ENCODE measurements around the gene WAC.

The WAC gene

DNA sequence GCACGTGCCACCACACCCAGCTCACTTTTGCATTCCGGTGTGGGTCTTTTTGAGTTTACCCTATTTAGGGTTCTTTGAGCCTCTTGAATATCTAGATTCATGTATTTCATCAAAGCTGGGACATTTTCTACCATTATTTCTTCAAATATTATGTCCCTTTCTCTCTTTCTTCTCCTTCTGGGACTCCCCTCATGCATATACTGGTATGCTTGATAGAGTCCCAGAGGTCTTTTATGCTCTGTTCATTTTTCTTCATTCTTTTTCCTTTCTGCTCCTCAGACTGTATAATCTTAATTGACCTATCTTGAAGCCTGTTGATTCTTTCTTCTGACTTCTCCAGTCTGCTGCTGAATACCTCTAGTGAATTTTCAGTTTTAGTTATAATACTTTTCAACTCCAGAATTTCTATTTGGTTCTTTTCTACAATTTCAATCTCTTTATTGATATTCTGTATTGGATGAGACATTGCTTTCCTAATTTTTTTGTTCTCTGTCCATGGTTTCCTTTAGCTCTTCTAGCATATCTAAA, 9.1 kb upstream of the WAC start:
- ChIA-PET CTCF (no interaction called here), POLR2A (no interaction called here)
- TF ChIP-seq ELF4 (IDR thresholded peaks at IDR 0.05), result no peak
- no peak for TF ChIP-seq ZNF384 (IDR thresholded peaks at IDR 0.05)
- no peak for TF ChIP-seq FOXA1 (IDR thresholded peaks at IDR 0.05)
- no peak for TF ChIP-seq CTBP1 (IDR thresholded peaks at IDR 0.05; ENCODE audit: borderline replicate concordance)
- no peak for TF ChIP-seq HDGF (IDR thresholded peaks at IDR 0.05; ENCODE audit: borderline replicate concordance)
- TF ChIP-seq FOXK2 (IDR thresholded peaks at IDR 0.05), result no peak
- no peak for TF ChIP-seq SUZ12 (IDR thresholded peaks at IDR 0.05)
- no peak for TF ChIP-seq TARDBP (IDR thresholded peaks at IDR 0.05)
- no peak for TF ChIP-seq NFRKB (IDR thresholded peaks at IDR 0.05)
- TF ChIP-seq ARNT (IDR thresholded peaks at IDR 0.05), result no peak
- TF ChIP-seq LEF1 (IDR thresholded peaks at IDR 0.05; ENCODE audit: borderline replicate concordance), result no peak
- TF ChIP-seq SP1 (IDR thresholded peaks at IDR 0.05), result no peak
- no peak for TF ChIP-seq L3MBTL2 (conservative IDR thresholded peaks at IDR 0.05)
- TF ChIP-seq, protein P1, sequence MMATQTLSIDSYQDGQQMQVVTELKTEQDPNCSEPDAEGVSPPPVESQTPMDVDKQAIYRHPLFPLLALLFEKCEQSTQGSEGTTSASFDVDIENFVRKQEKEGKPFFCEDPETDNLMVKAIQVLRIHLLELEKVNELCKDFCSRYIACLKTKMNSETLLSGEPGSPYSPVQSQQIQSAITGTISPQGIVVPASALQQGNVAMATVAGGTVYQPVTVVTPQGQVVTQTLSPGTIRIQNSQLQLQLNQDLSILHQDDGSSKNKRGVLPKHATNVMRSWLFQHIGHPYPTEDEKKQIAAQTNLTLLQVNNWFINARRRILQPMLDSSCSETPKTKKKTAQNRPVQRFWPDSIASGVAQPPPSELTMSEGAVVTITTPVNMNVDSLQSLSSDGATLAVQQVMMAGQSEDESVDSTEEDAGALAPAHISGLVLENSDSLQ (IDR thresholded peaks at IDR 0.05), result no peak
- TF ChIP-seq BHLHE40 (IDR thresholded peaks at IDR 0.05; ENCODE audit: borderline replicate concordance), result no peak
- TF ChIP-seq FOXM1 (IDR thresholded peaks at IDR 0.05; ENCODE audit: borderline replicate concordance), result no peak
- DNase-seq (ENCODE audit: extremely low spot score), result no peak

DNA sequence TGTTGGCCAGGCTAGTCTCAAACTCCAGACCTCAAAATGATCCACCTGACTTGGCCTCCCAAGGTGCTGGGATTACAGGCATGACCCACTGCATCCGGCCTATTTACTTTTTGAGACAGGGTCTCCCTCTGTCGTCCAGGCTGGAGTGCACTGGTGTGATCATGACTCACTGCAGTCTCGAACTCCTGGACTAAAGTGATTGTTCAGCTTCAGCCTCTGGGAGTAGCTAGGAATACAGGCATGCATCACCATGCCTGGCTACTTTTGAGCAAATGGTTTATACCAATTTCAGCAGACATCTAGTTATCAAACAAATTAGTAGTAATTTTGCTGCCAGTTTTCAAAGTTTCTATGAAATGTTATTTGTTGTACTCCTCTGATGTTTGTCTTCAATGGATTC, 2.2 kb upstream of the WAC start:
- no peak for DNase-seq (ENCODE audit: extremely low spot score)
- CTCF ChIA-PET, result no interaction called here
- POLR2A ChIA-PET, result no interaction called here
- TF ChIP-seq ELF4 (IDR thresholded peaks at IDR 0.05), result no peak
- no peak for TF ChIP-seq FOXM1 (IDR thresholded peaks at IDR 0.05; ENCODE audit: borderline replicate concordance)
- TF ChIP-seq SUZ12 (IDR thresholded peaks at IDR 0.05), result no peak
- no peak for TF ChIP-seq FOXA1 (IDR thresholded peaks at IDR 0.05)

DNA sequence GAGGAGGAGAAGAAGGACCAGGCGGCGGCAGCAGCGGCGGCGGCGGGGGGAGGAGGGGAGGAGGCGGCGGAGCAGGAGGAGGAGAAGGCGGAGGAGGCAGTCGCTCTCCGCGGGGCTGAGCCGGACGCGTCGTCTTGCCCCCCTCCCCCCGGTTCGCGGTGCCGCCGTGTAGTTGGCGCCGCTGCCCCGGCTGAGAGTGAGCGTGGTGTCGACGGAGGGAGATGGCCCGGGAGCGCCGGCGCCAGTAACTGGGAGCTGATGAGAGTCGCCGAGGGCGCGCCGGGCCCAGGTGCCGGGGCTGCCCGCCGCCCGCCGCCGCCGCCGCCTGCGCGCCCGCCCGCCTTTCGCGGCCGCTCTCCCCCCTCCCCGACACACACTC, 257 bp downstream of the WAC start:
- TF ChIP-seq FOXA1 (IDR thresholded peaks at IDR 0.05), result no peak
- no peak for TF ChIP-seq FOXK2 (IDR thresholded peaks at IDR 0.05)
- TF ChIP-seq ELF4 (IDR thresholded peaks at IDR 0.05), result no peak
- no peak for TF ChIP-seq ZNF384 (IDR thresholded peaks at IDR 0.05)
- DNase-seq (ENCODE audit: extremely low spot score), result peak; percentile 6
- ChIA-PET POLR2A (interaction anchor here (1.3 to 1.7 kb wide), 2 partner anchors 18 to 24 kb away, joined by 3 to 8 read pairs; no protein-coding TSS in a partner anchor), CTCF (no interaction called here)

DNA sequence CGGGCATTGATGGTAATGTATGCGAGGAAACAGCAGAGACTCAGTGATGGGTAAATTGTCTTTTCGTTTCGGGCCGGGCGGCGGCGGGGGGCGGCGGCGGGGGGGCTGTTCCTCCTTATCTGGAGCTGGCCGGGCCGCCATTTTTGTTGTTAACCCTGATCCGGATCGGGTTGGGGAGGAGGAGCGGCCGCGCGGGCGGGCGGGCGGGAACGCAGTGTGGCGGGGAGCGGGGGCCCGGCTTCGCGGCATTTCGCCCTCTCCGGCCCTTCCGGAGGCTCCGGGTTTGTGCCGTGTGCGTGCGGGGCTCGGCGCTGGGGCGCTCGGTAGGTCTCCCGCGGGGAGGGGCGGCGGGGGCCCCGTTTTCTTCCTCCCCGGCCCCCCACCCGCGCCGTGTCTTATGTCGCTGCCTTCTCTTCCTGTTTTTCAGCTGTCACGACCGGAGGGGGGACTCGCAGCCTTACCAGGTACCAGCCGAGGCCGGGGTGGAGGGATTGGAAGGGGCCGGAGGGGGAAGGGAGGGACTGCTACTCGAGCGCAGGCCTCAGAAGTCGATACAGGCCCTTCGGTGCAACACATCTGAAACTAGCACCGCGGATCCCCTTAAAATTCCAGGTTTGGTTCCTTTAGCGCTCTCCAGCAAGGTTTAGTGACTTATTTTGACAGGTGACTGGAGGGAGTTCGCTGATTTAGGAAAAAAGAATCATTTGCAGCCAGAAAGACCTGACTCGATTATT, 820 bp downstream of the WAC start:
- DNase-seq (ENCODE audit: extremely low spot score), result peak; percentile 38
- ChIA-PET CTCF (no interaction called here), POLR2A (interaction anchor here (0.6 to 1.7 kb wide), 3 partner anchors 17 to 152 kb away, joined by 3 to 8 read pairs (median 4); no protein-coding TSS in a partner anchor)
- no peak for TF ChIP-seq BHLHE40 (IDR thresholded peaks at IDR 0.05; ENCODE audit: borderline replicate concordance)
- TF ChIP-seq FOXM1 (IDR thresholded peaks at IDR 0.05; ENCODE audit: borderline replicate concordance), result peak; percentile 46; the same call in 1 of the 2 replicates
- no peak for TF ChIP-seq ARNT (IDR thresholded peaks at IDR 0.05)

GRCh38 chr10:28535846-28536245, 2.9 kb downstream of the WAC start:
- CTCF ChIA-PET, result no interaction called here
- POLR2A ChIA-PET, result no interaction called here

GRCh38 chr10:28538595-28538994, 5.7 kb downstream of the WAC start:
- CTCF ChIA-PET, result interaction anchor here (0.6 kb wide), 1 partner anchor 82 kb away, joined by 4 read pairs; no protein-coding TSS in a partner anchor
- no peak for DNase-seq (ENCODE audit: extremely low spot score)
- POLR2A ChIA-PET, result no interaction called here
- no peak for TF ChIP-seq FOXK2 (IDR thresholded peaks at IDR 0.05)
- no peak for TF ChIP-seq FOXA1 (IDR thresholded peaks at IDR 0.05)
- no peak for TF ChIP-seq ZNF384 (IDR thresholded peaks at IDR 0.05)
- TF ChIP-seq L3MBTL2 (conservative IDR thresholded peaks at IDR 0.05), result no peak
- TF ChIP-seq ELF4 (IDR thresholded peaks at IDR 0.05), result no peak
- no peak for TF ChIP-seq SUZ12 (IDR thresholded peaks at IDR 0.05)
- TF ChIP-seq FOXM1 (IDR thresholded peaks at IDR 0.05; ENCODE audit: borderline replicate concordance), result no peak
- no peak for TF ChIP-seq ARNT (IDR thresholded peaks at IDR 0.05)
- no peak for TF ChIP-seq LEF1 (IDR thresholded peaks at IDR 0.05; ENCODE audit: borderline replicate concordance)
- TF ChIP-seq CTBP1 (IDR thresholded peaks at IDR 0.05; ENCODE audit: borderline replicate concordance), result no peak
- TF ChIP-seq BHLHE40 (IDR thresholded peaks at IDR 0.05; ENCODE audit: borderline replicate concordance), result no peak
- no peak for TF ChIP-seq SP1 (IDR thresholded peaks at IDR 0.05)
- TF ChIP-seq, protein P1 (IDR thresholded peaks at IDR 0.05), result no peak
- TF ChIP-seq TARDBP (IDR thresholded peaks at IDR 0.05), result no peak
- no peak for TF ChIP-seq NFRKB (IDR thresholded peaks at IDR 0.05)
- no peak for TF ChIP-seq HDGF (IDR thresholded peaks at IDR 0.05; ENCODE audit: borderline replicate concordance)

More at GRCh38 chr10:28535846-28536245, 2.9 kb downstream of the WAC start:
- no peak for TF ChIP-seq CTBP1 (IDR thresholded peaks at IDR 0.05; ENCODE audit: borderline replicate concordance)
- TF ChIP-seq HDGF (IDR thresholded peaks at IDR 0.05; ENCODE audit: borderline replicate concordance), result no peak
- TF ChIP-seq LEF1 (IDR thresholded peaks at IDR 0.05; ENCODE audit: borderline replicate concordance), result no peak
- no peak for DNase-seq (ENCODE audit: extremely low spot score)

GRCh38 chr10:28540145-28540544, 7.2 kb downstream of the WAC start:
- ChIA-PET POLR2A (no interaction called here), CTCF (no interaction called here)
- DNase-seq (ENCODE audit: extremely low spot score), result no peak
- TF ChIP-seq L3MBTL2 (conservative IDR thresholded peaks at IDR 0.05), result no peak
- no peak for TF ChIP-seq SP1 (IDR thresholded peaks at IDR 0.05)
- no peak for TF ChIP-seq NFRKB (IDR thresholded peaks at IDR 0.05)
- no peak for TF ChIP-seq BHLHE40 (IDR thresholded peaks at IDR 0.05; ENCODE audit: borderline replicate concordance)
- TF ChIP-seq, protein P1 (IDR thresholded peaks at IDR 0.05), result no peak
- no peak for TF ChIP-seq ARNT (IDR thresholded peaks at IDR 0.05)
- no peak for TF ChIP-seq LEF1 (IDR thresholded peaks at IDR 0.05; ENCODE audit: borderline replicate concordance)
- no peak for TF ChIP-seq TARDBP (IDR thresholded peaks at IDR 0.05)
- TF ChIP-seq SUZ12 (IDR thresholded peaks at IDR 0.05), result no peak
- TF ChIP-seq FOXM1 (IDR thresholded peaks at IDR 0.05; ENCODE audit: borderline replicate concordance), result no peak
- no peak for TF ChIP-seq ELF4 (IDR thresholded peaks at IDR 0.05)
- no peak for TF ChIP-seq HDGF (IDR thresholded peaks at IDR 0.05; ENCODE audit: borderline replicate concordance)
- no peak for TF ChIP-seq CTBP1 (IDR thresholded peaks at IDR 0.05; ENCODE audit: borderline replicate concordance)
- no peak for TF ChIP-seq ZNF384 (IDR thresholded peaks at IDR 0.05)
- TF ChIP-seq FOXA1 (IDR thresholded peaks at IDR 0.05), result no peak
- TF ChIP-seq FOXK2 (IDR thresholded peaks at IDR 0.05), result no peak
